Ovary (tissue), 3 donors: ENCODE data around the gene TGDS.

Experiments
- CTCF ChIP-seq, 3 donors: fragments of 450-650 bp in 2 of 3; fragments of 200-600 bp in 1 of 3; IDR thresholded peaks; one replicate each; pipeline versions ENCODE4 v1.5.1 to v1.8.0; 2016 to 2022; ENCODE audit warnings: antibody characterized with exemption in 3 of 3, mild to moderate bottlenecking in 1 of 3
- POLR2A ChIP-seq: fragments of 450-650 bp; IDR thresholded peaks from one replicate; pipeline ENCODE4 v1.6.1; 2017; ENCODE audit warnings: antibody characterized with exemption, mild to moderate bottlenecking, moderate library complexity
- donor health status: DM: no; HTN: no; CAD: no.

- TF ChIP-seq CTCF (IDR thresholded peaks at IDR 0.05) (no peak), POLR2A (no peak)
Measured at GRCh38 chr13:94599877-94600276, 3.9 kb upstream of the TGDS start.
